ENCODE results near the gene MTURN. TPM values are rescaled to one million over a fixed set of nuclear protein-coding genes. Genes with fewer than 3 reads are reported as not detected.

The MTURN gene
- total RNA-seq, 2 experiments from 2014 or later: 38.4 to 38.9 TPM

GRCh38 chr7:30188811-30189210 is 54.0 kb downstream of the MTURN start:
- H3K4me1 Mint-ChIP-seq (ENCODE audit: low read depth): no peaks in the 10 kb centered on the region
- Histone ChIP-seq H3K27ac (ENCODE audit: low read depth in 1 of 2, low read length in 2 of 2) (no peak overlapping the region), H3K27me3 (ENCODE audit: control insufficient read depth in 1 of 2, insufficient read depth in 2 of 2, low read length in 2 of 2) (no peaks in the 10 kb centered on the region), H3K4me3 (ENCODE audit: low read length) (no peak overlapping the region), H3K9me3 (ENCODE audit: control insufficient read depth in 1 of 2, insufficient read depth in 1 of 2, low read length in 2 of 2) (peaks cover 0 to 8% of the 10 kb centered on the region in 2 experiments), H3K36me3 (ENCODE audit: insufficient read depth, low read length) (no peaks in the 10 kb centered on the region), H3K4me1 (ENCODE audit: insufficient read depth, low read length) (no peaks in the 10 kb centered on the region)
- no peaks in the 10 kb centered on the region for H3K36me3 Mint-ChIP-seq (ENCODE audit: low read depth)
- H3K27me3 Mint-ChIP-seq: no peaks in the 10 kb centered on the region
- TF ChIP-seq CTCF (IDR thresholded peaks at IDR 0.05): no peak
- no peaks in the 10 kb centered on the region for H3K9me3 Mint-ChIP-seq
- ATAC-seq (ENCODE audit: poor library complexity): no peak
- H3K27ac Mint-ChIP-seq: no peak overlapping the region
- H3K4me3 Mint-ChIP-seq: no peak overlapping the region
- DNase-seq: no peak
- ChIA-PET POLR2A (no interaction called here), CTCF (no interaction called here)
- intact Hi-C loops (cut with DNase I, micrococcal nuclease): no loop called here

- POLR2A ChIA-PET: no interaction called here
- ATAC-seq (ENCODE audit: poor library complexity) (no peak), DNase-seq (no peak)
- H3K27me3 ChIP-seq (ENCODE audit: control insufficient read depth in 1 of 2, insufficient read depth in 2 of 2, low read length in 2 of 2): no peaks in the 10 kb centered on the region
- Mint-ChIP-seq H3K9me3 (peaks cover 10% of the 10 kb centered on the region), H3K4me3 (no peak overlapping the region), H3K4me1 (ENCODE audit: low read depth) (no peaks in the 10 kb centered on the region), H3K27ac (no peak overlapping the region), H3K27me3 (no peaks in the 10 kb centered on the region), H3K36me3 (ENCODE audit: low read depth) (peaks cover 11% of the 10 kb centered on the region)
- peaks cover 5 to 16% of the 10 kb centered on the region in 2 experiments for H3K9me3 ChIP-seq (ENCODE audit: control insufficient read depth in 1 of 2, insufficient read depth in 1 of 2, low read length in 2 of 2)
- H3K27ac ChIP-seq (ENCODE audit: low read depth in 1 of 2, low read length in 2 of 2): no peak overlapping the region
- H3K36me3 ChIP-seq (ENCODE audit: insufficient read depth, low read length): no peaks in the 10 kb centered on the region
- H3K4me3 ChIP-seq (ENCODE audit: low read length): no peak overlapping the region
- intact Hi-C loops (cut with DNase I, micrococcal nuclease): no loop called here
- no peaks in the 10 kb centered on the region for H3K4me1 ChIP-seq (ENCODE audit: insufficient read depth, low read length)
- TF ChIP-seq CTCF (IDR thresholded peaks at IDR 0.05): no peak
- CTCF ChIA-PET: no interaction called here
These were observed 57.0 kb downstream of the MTURN start for GRCh38 chr7:30191809-30192208.

GRCh38 chr7:30193336-30193943 is 58.7 kb downstream of the MTURN start:
- no peaks in the 10 kb centered on the region for H3K4me1 Mint-ChIP-seq (ENCODE audit: low read depth)
- peaks cover 5 to 8% of the 10 kb centered on the region in 2 experiments for H3K9me3 ChIP-seq (ENCODE audit: control insufficient read depth in 1 of 2, insufficient read depth in 1 of 2, low read length in 2 of 2)
- H3K4me1 ChIP-seq (ENCODE audit: insufficient read depth, low read length): no peaks in the 10 kb centered on the region
- CTCF ChIA-PET: no interaction called here
- peaks cover 11% of the 10 kb centered on the region for H3K36me3 Mint-ChIP-seq (ENCODE audit: low read depth)
- TF ChIP-seq CTCF (IDR thresholded peaks at IDR 0.05): no peak
- no peaks in the 10 kb centered on the region for H3K27me3 Mint-ChIP-seq
- POLR2A ChIA-PET: no interaction called here
- no peaks in the 10 kb centered on the region for H3K36me3 ChIP-seq (ENCODE audit: insufficient read depth, low read length)
- intact Hi-C loops (cut with DNase I, micrococcal nuclease): no loop called here
- DNase-seq (no peak), ATAC-seq (ENCODE audit: poor library complexity) (no peak)
- H3K27ac ChIP-seq (ENCODE audit: low read depth in 1 of 2, low read length in 2 of 2): no peak overlapping the region
- H3K9me3 Mint-ChIP-seq: peaks cover 14% of the 10 kb centered on the region
- H3K4me3 ChIP-seq (ENCODE audit: low read length): no peak overlapping the region
- H3K4me3 Mint-ChIP-seq: no peak overlapping the region
- H3K27ac Mint-ChIP-seq: no peak overlapping the region
- no peaks in the 10 kb centered on the region for H3K27me3 ChIP-seq (ENCODE audit: control insufficient read depth in 1 of 2, insufficient read depth in 2 of 2, low read length in 2 of 2)

Data from CD4-positive, alpha-beta T cell (primary cell).